ENCODE results near the gene LRRN2. TPM values are rescaled to one million over a fixed set of nuclear protein-coding genes. Genes with fewer than 3 reads are reported as not detected.
A peak's percentile ranks its signal among the peaks of the same experiment; 100 is the strongest.

The LRRN2 gene
- total and polyA plus RNA-seq, 5 donors from 2014 or later = 0.02 to 0.03 TPM; not detected in 3

DNA sequence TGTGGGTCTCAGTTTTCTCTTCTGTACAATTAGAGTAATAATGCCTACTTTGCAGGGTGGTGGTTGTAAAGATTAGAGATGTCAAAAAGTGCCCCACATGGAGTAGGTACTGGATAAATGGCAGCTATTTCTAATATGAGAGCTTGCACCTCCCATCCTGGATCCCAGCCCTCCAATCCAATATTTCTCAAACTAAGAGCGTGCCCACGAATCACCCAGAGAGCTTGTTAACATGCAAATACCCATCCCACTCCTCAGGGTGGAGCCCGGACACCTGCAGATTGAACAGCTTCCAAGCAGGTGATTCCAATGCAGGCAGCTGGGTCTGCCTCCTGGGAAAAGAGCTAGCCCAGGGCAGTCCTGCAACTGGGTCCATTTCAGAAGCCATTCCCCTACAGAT lies 33.0 kb downstream of the LRRN2 start:
- Mint-ChIP-seq H3K27me3 (peaks cover 32% of the 10 kb centered on the region), H3K27ac (no peak overlapping the region), H3K36me3 (no peaks in the 10 kb centered on the region), H3K9me3 (peaks cover 0 to 2% (median 0%) of the 10 kb centered on the region in 7 donors), H3K4me1 (peaks cover 0 to 4% (median 1%) of the 10 kb centered on the region in 4 donors), H3K4me3 (no peak overlapping the region)
- no peaks in the 10 kb centered on the region for H3K4me1 ChIP-seq (ENCODE audit: control insufficient read depth, insufficient read depth, low read length, poor library complexity, severe bottlenecking)
- DNase-seq (no peak), ATAC-seq (ENCODE audit: low read depth in 2 of 2) (no peak)
- no peak overlapping the region for H3K4me3 ChIP-seq (ENCODE audit: low read depth, low read length)
- no peaks in the 10 kb centered on the region for H3K36me3 ChIP-seq (ENCODE audit: control insufficient read depth, insufficient read depth, low read length)
- H3K9me3 ChIP-seq (ENCODE audit: control insufficient read depth in 2 of 2, low read length in 2 of 2) = no peaks in the 10 kb centered on the region
- H3K27ac ChIP-seq (ENCODE audit: insufficient read depth, low read length, poor library complexity, severe bottlenecking) = no peak overlapping the region
- H3K27me3 ChIP-seq (ENCODE audit: control insufficient read depth, insufficient read depth, low read length) = peaks cover 4% of the 10 kb centered on the region

DNA sequence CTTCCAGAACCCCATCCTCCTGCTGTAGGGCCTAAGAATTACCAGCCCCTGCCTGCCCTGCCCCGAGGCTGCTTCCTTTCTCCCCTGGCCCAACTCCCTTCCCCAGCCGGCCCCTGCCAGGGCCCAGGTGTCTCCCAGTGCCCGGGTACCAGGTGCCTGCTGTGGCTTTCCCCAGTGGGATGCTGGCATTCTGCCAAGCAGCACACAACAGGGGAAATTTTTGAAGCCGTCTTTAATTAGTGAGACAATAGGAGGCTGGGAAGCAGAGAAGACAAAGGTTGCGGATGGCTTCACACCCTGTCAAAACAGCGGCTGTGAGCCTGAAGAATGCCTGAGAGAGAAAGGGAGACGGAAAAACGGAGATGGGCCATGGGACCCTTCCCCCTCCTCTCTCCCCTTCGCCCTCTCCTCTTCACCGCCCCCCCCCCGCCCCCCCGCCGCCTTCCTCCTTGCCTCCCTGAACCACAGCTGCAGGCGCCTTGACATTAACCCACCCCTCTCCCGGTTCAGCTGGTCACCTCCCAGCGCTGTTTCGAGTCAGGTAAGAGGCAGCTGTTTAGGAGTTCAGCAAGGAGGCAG lies 33.6 kb downstream of the LRRN2 start:
- Histone ChIP-seq H3K27me3 (ENCODE audit: control insufficient read depth, insufficient read depth, low read length) (peaks cover 4% of the 10 kb centered on the region), H3K4me3 (ENCODE audit: low read depth, low read length) (no peak overlapping the region), H3K9me3 (ENCODE audit: control insufficient read depth in 2 of 2, low read length in 2 of 2) (no peaks in the 10 kb centered on the region), H3K4me1 (ENCODE audit: control insufficient read depth, insufficient read depth, low read length, poor library complexity, severe bottlenecking) (no peaks in the 10 kb centered on the region), H3K36me3 (ENCODE audit: control insufficient read depth, insufficient read depth, low read length) (no peaks in the 10 kb centered on the region), H3K27ac (ENCODE audit: insufficient read depth, low read length, poor library complexity, severe bottlenecking) (no peak overlapping the region)
- Mint-ChIP-seq H3K4me3 (no peak overlapping the region), H3K4me1 (peaks cover 0 to 4% (median 2%) of the 10 kb centered on the region in 4 donors), H3K27ac (no peak overlapping the region), H3K36me3 (no peaks in the 10 kb centered on the region), H3K27me3 (peaks cover 32% of the 10 kb centered on the region), H3K9me3 (no peaks in the 10 kb centered on the region)
- ATAC-seq (ENCODE audit: low read depth in 2 of 2) = no peak
- no peak for DNase-seq

DNA sequence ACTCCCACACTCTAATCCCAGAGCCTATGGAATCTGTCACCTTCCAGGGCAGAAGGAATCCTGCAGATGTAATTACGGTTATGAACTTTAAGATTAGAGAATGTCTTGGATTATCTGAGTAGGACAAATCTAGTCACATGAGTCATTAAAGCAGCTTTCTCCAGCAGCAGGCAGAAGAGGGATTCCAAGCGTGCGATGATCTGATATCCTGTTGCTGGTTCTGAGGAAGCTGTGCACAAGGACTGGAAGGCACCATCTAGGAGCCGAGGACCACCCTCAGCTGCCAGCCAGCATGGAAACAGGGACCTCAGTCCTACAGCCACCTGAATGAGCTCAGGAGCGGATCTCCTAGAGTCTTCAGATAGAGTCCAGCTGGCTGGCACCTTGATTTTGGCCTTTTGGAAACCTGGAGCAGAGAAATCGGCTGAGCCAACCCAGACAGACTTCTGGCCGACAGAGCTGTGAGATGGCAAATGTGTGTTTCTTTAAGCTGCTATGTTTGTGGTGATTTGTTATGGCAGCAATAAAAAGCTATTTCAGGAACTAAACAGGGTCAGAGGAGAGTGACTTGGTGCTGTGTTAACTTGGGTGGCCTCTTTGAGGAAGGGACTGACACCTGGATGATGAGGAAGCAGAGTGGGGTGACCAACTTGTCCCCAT lies 34.5 kb downstream of the LRRN2 start:
- Histone ChIP-seq H3K27ac (ENCODE audit: insufficient read depth, low read length, poor library complexity, severe bottlenecking) (no peak overlapping the region), H3K4me3 (ENCODE audit: low read depth, low read length) (no peak overlapping the region), H3K36me3 (ENCODE audit: control insufficient read depth, insufficient read depth, low read length) (no peaks in the 10 kb centered on the region), H3K27me3 (ENCODE audit: control insufficient read depth, insufficient read depth, low read length) (peaks cover 4% of the 10 kb centered on the region), H3K9me3 (ENCODE audit: control insufficient read depth in 2 of 2, low read length in 2 of 2) (no peaks in the 10 kb centered on the region), H3K4me1 (ENCODE audit: control insufficient read depth, insufficient read depth, low read length, poor library complexity, severe bottlenecking) (no peaks in the 10 kb centered on the region)
- Mint-ChIP-seq H3K27ac (no peak overlapping the region), H3K4me1 (peaks cover 0 to 4% (median 2%) of the 10 kb centered on the region in 4 donors), H3K36me3 (no peaks in the 10 kb centered on the region), H3K27me3 (peaks cover 34% of the 10 kb centered on the region), H3K4me3 (no peak overlapping the region), H3K9me3 (no peaks in the 10 kb centered on the region)
- DNase-seq (no peak), ATAC-seq (ENCODE audit: low read depth in 2 of 2) (no peak)

DNA sequence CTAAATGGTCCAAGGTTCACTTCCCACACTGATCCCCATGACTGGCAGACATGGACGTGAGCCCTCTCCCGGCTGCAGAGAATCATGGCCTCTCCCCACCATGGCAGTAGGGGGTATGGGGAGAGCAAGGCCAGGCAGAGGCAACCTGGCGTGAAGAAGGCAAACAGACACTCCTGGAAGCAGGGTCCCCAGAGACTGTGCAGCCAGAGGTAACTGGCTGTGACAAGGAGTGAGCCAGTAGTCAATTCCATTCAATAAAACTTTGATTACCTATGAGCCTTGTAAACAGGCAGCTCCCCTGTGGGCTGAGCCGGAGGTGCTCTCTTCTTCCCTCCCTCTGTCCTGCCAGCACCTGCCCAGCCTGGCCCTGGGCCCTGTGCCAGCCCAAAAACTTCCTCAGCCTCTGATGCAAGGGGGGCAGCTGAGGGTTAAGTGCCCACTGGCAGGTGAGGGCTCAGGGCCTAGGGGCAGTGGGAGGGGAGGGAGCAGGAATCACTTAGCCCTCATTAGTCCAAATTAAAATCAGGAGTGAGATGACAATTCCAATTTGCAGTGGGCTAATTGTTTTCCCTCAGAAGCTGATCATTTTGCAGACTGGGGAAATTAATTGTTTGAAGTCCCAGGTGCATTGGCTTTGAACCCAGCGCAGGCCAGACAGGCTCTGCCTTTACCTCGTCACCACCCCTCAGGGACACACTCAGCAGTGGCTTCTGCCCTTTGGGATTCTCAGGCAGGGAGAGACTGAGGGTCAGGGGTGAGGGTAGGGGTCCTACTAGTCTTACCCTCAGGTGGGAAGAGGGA lies 35.6 kb downstream of the LRRN2 start:
- ATAC-seq (ENCODE audit: low read depth in 2 of 2) (no peak), DNase-seq (no peak)
- Histone ChIP-seq H3K9me3 (ENCODE audit: control insufficient read depth in 2 of 2, low read length in 2 of 2) (no peaks in the 10 kb centered on the region), H3K36me3 (ENCODE audit: control insufficient read depth, insufficient read depth, low read length) (no peaks in the 10 kb centered on the region), H3K27ac (ENCODE audit: insufficient read depth, low read length, poor library complexity, severe bottlenecking) (no peak overlapping the region), H3K4me1 (ENCODE audit: control insufficient read depth, insufficient read depth, low read length, poor library complexity, severe bottlenecking) (no peaks in the 10 kb centered on the region), H3K4me3 (ENCODE audit: low read depth, low read length) (no peak overlapping the region), H3K27me3 (ENCODE audit: control insufficient read depth, insufficient read depth, low read length) (peaks cover 4% of the 10 kb centered on the region)
- H3K4me3 Mint-ChIP-seq = no peak overlapping the region
- no peak overlapping the region for H3K27ac Mint-ChIP-seq
- no peaks in the 10 kb centered on the region for H3K9me3 Mint-ChIP-seq
- peaks cover 0 to 4% (median 2%) of the 10 kb centered on the region in 4 donors for H3K4me1 Mint-ChIP-seq
- peaks cover 26% of the 10 kb centered on the region for H3K27me3 Mint-ChIP-seq
- H3K36me3 Mint-ChIP-seq = no peaks in the 10 kb centered on the region

DNA sequence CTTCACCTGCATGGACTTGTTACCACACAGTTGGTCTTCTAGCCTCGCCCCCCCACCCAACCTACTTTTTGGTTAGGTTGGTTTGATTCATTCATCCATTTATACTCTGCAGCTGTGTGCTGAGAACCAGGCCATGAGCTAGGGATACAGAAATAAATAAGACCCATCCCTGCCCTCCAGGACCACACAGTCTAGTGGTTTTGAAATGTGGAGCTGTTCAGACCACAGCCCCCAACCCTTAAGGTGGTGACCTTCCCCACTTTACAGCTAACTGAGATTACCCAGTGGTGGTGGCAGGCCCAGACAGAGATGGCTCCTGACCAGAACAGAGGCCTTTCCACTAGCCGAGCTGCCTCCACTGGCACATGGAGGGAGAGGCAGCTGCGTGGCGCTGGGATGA lies 37.0 kb downstream of the LRRN2 start:
- H3K27me3 ChIP-seq (ENCODE audit: control insufficient read depth, insufficient read depth, low read length) = peaks cover 2% of the 10 kb centered on the region
- H3K4me1 Mint-ChIP-seq = peaks cover 0 to 2% (median under 1%) of the 10 kb centered on the region in 4 donors
- no peaks in the 10 kb centered on the region for H3K36me3 ChIP-seq (ENCODE audit: control insufficient read depth, insufficient read depth, low read length)
- no peak for DNase-seq
- no peak overlapping the region for H3K4me3 Mint-ChIP-seq
- no peak overlapping the region for H3K27ac ChIP-seq (ENCODE audit: insufficient read depth, low read length, poor library complexity, severe bottlenecking)
- no peak overlapping the region for H3K4me3 ChIP-seq (ENCODE audit: low read depth, low read length)
- H3K9me3 ChIP-seq (ENCODE audit: control insufficient read depth in 2 of 2, low read length in 2 of 2) = no peaks in the 10 kb centered on the region
- no peak overlapping the region for H3K27ac Mint-ChIP-seq
- H3K27me3 Mint-ChIP-seq = peaks cover 26% of the 10 kb centered on the region
- no peaks in the 10 kb centered on the region for H3K4me1 ChIP-seq (ENCODE audit: control insufficient read depth, insufficient read depth, low read length, poor library complexity, severe bottlenecking)
- no peaks in the 10 kb centered on the region for H3K36me3 Mint-ChIP-seq
- H3K9me3 Mint-ChIP-seq = no peaks in the 10 kb centered on the region
- ATAC-seq (ENCODE audit: low read depth in 2 of 2) = no peak

DNA sequence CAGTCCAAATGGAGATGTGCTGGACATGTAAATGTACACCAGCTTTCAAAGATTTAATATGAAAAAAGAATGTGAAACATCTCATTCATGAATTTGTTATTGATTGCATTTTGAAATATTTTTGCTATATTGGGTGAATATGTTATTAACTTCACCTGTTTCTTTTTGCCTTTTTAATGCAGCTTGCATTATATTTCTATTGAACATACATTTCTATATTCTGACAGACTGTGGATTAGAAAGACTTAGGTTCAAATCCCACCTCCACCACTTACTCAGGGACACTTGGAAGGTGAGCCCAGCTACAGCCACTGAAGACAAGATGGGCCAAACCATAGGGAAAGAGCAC lies 37.8 kb downstream of the LRRN2 start:
- no peaks in the 10 kb centered on the region for H3K9me3 Mint-ChIP-seq
- ATAC-seq (ENCODE audit: low read depth in 2 of 2) = no peak
- no peak overlapping the region for H3K4me3 ChIP-seq (ENCODE audit: low read depth, low read length)
- no peak for DNase-seq
- H3K27ac ChIP-seq (ENCODE audit: insufficient read depth, low read length, poor library complexity, severe bottlenecking) = no peak overlapping the region
- H3K27me3 Mint-ChIP-seq = peaks cover 21% of the 10 kb centered on the region
- H3K4me1 ChIP-seq (ENCODE audit: control insufficient read depth, insufficient read depth, low read length, poor library complexity, severe bottlenecking) = no peaks in the 10 kb centered on the region
- no peak overlapping the region for H3K4me3 Mint-ChIP-seq
- H3K9me3 ChIP-seq (ENCODE audit: control insufficient read depth in 2 of 2, low read length in 2 of 2) = no peaks in the 10 kb centered on the region
- peaks cover 0 to 2% (median under 1%) of the 10 kb centered on the region in 4 donors for H3K4me1 Mint-ChIP-seq
- H3K27ac Mint-ChIP-seq = no peak overlapping the region
- H3K36me3 ChIP-seq (ENCODE audit: control insufficient read depth, insufficient read depth, low read length) = no peaks in the 10 kb centered on the region
- H3K36me3 Mint-ChIP-seq = no peaks in the 10 kb centered on the region
- no peaks in the 10 kb centered on the region for H3K27me3 ChIP-seq (ENCODE audit: control insufficient read depth, insufficient read depth, low read length)

DNA sequence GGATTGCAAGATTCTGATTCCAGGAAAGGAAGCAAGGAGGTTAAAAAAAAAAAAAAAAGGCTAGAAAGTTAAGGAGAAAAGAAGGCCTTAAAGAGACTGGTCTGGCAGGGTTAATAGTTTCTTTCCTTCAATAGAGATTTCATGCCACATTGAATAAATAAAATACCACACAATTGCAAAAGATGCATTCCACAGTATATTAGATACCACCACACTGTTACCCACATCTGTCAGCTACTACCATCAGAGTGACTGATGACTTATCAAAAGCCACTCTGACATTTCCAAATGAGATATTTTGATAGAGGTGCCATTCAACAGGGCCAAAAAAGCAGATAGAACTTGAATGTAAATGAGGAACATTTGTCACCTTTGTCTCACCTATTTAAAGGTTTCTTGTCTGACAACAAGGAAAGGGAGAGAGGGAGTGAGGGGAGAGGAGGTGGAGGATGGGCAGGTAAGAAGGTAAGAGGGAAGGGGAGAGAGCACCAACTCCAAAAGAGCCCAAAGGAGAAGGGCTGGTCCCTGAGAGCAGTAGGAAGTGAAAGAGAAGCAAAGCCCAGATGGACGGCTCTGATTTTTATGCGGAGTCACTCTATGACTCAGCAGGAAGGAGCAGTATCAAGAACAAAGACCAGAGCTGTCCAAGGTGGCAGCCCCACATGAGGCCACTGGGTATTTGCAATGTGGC lies 38.3 kb downstream of the LRRN2 start:
- DNase-seq (peak in 1 of 3 donors; percentile 59), ATAC-seq (ENCODE audit: low read depth in 2 of 2) (no peak)
- H3K4me1 Mint-ChIP-seq = peaks cover 0 to 2% (median 0%) of the 10 kb centered on the region in 4 donors
- no peak overlapping the region for H3K4me3 Mint-ChIP-seq
- H3K4me1 ChIP-seq (ENCODE audit: control insufficient read depth, insufficient read depth, low read length, poor library complexity, severe bottlenecking) = no peaks in the 10 kb centered on the region
- no peaks in the 10 kb centered on the region for H3K9me3 Mint-ChIP-seq
- no peaks in the 10 kb centered on the region for H3K9me3 ChIP-seq (ENCODE audit: control insufficient read depth in 2 of 2, low read length in 2 of 2)
- no peaks in the 10 kb centered on the region for H3K36me3 Mint-ChIP-seq
- no peak overlapping the region for H3K27ac ChIP-seq (ENCODE audit: insufficient read depth, low read length, poor library complexity, severe bottlenecking)
- H3K27me3 ChIP-seq (ENCODE audit: control insufficient read depth, insufficient read depth, low read length) = no peaks in the 10 kb centered on the region
- H3K36me3 ChIP-seq (ENCODE audit: control insufficient read depth, insufficient read depth, low read length) = no peaks in the 10 kb centered on the region
- no peak overlapping the region for H3K4me3 ChIP-seq (ENCODE audit: low read depth, low read length)
- H3K27me3 Mint-ChIP-seq = peaks cover 17% of the 10 kb centered on the region
- no peak overlapping the region for H3K27ac Mint-ChIP-seq

All from CD4-positive, CD25-positive, alpha-beta regulatory T cell (primary cell).